Calu3 (cell line): ENCODE results near the gene ARL4A. TPM values are rescaled to one million over a fixed set of nuclear protein-coding genes. Genes with fewer than 3 reads are reported as not detected.
A peak's percentile ranks its signal among the peaks of the same experiment; 100 is the strongest.

Experiments
- BruUV-seq: library from RNA; stranded (reverse); fragments of 400-500 nt; replicated peaks from 2 replicates; lab custom pipeline; 2021; lab: Mats Ljungman, UMichigan
- CTCF ChIA-PET: fragments of 300-600 bp; sonication (Branson Sonifier 250); formaldehyde crosslinking; loops from one replicate; lab custom pipeline; 2022; ENCODE audit warnings: antibody characterized with exemption; lab: Charles Lee
- DNase-seq: peaks from one replicate; pipeline ENCODE4 v3.0.0; 2022
- H3K27ac Mint-ChIP-seq: one replicate; pipeline ENCODE4 v1.8.0; 2022; ENCODE audit warnings: mixed read lengths; ENCODE audit not compliant: unreplicated experiment
- H3K27me3 Mint-ChIP-seq: one replicate; pipeline ENCODE4 v1.8.0; 2022; ENCODE audit warnings: mixed read lengths; ENCODE audit not compliant: unreplicated experiment
- H3K36me3 Mint-ChIP-seq: one replicate; pipeline ENCODE4 v1.8.0; 2022; ENCODE audit warnings: mild to moderate bottlenecking, moderate library complexity, mixed read lengths; ENCODE audit not compliant: insufficient read depth, unreplicated experiment
- H3K4me1 Mint-ChIP-seq: one replicate; pipeline ENCODE4 v1.8.0; 2022; ENCODE audit warnings: mild to moderate bottlenecking, low read depth, mixed read lengths; ENCODE audit not compliant: unreplicated experiment
- H3K4me3 Mint-ChIP-seq: one replicate; pipeline ENCODE4 v1.8.0; 2022; ENCODE audit warnings: mild to moderate bottlenecking, low read depth, moderate library complexity, mixed read lengths; ENCODE audit not compliant: unreplicated experiment
- H3K9me3 Mint-ChIP-seq: one replicate; pipeline ENCODE4 v1.8.0; 2022; ENCODE audit warnings: low read depth, mixed read lengths; ENCODE audit not compliant: unreplicated experiment
- CTCF ChIP-seq: fragments of 200-600 bp; IDR thresholded peaks from one replicate; pipeline ENCODE4 v1.8.0; 2022; ENCODE audit warnings: antibody characterized with exemption; ENCODE audit not compliant: unreplicated experiment
- intact Hi-C: fragments of 100-400 bp; cut with micrococcal nuclease; formaldehyde crosslinking; loops from one replicate; pipeline ENCODE4 v1.10.0; 2022; ENCODE audit not compliant: unreplicated experiment
- total RNA-seq: library from RNA; stranded (reverse); gene quantifications from 2 replicates; pipeline ENCODE4 v1.2.3, GENCODE V29; 2022

The ARL4A gene
- total RNA-seq, 1 experiment from 2014 or later, result 31.9 TPM

DNA sequence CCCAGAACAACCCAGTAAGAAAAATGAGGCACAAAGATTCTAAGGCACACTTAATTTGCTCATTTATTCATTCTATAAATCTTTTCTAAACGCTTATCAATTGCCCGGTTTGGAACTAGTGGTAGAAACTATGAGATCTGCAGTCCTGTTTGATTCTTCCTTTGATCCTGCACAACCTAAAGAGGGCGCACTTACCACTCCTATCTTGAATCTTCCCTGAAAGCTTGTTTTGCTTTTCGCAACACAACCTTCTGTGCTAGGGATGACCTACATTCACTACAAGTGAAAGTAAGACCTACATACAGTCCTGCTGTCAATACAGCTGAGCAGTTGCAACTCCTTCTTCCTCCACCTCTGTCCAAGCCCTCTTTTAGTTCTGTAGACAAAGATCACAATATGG lies 12.6 kb upstream of the ARL4A start:
- H3K4me3 Mint-ChIP-seq, result no peak overlapping the region
- intact Hi-C loops, result no loop called here
- TF ChIP-seq CTCF, result no peak
- H3K9me3 Mint-ChIP-seq, result peaks cover 17% of the 10 kb centered on the region
- CTCF ChIA-PET, result interaction anchor here (0.6 to 1.4 kb wide), 3 partner anchors 13 to 21 kb away, joined by 3 to 4 read pairs (median 3); partner anchors contain the start of gene ARL4A
- DNase-seq, result peak; percentile 29
- H3K27me3 Mint-ChIP-seq, result no peaks in the 10 kb centered on the region
- H3K27ac Mint-ChIP-seq, result no peak overlapping the region
- no peaks in the 10 kb centered on the region for H3K36me3 Mint-ChIP-seq
- H3K4me1 Mint-ChIP-seq, result no peaks in the 10 kb centered on the region
- BruUV-seq, result no TSS peak

- Mint-ChIP-seq H3K27me3 (no peaks in the 10 kb centered on the region), H3K9me3 (no peaks in the 10 kb centered on the region), H3K4me1 (peaks cover 43% of the 10 kb centered on the region), H3K36me3 (peaks cover 36% of the 10 kb centered on the region), H3K27ac (no peak overlapping the region), H3K4me3 (no peak overlapping the region)
- intact Hi-C loops, result loop anchor here (1.0 kb wide), 2 partner anchors 45 to 579 kb away; no protein-coding TSS in a partner anchor
- BruUV-seq, result no TSS peak
- no peak for DNase-seq
- no peak for TF ChIP-seq CTCF
- CTCF ChIA-PET, result interaction anchor here (1.0 kb wide), 1 partner anchor 579 kb away, joined by 4 read pairs; no protein-coding TSS in a partner anchor
These were observed 3.5 kb upstream of the ARL4A start for GRCh38 chr7:12683678-12684585.

DNA sequence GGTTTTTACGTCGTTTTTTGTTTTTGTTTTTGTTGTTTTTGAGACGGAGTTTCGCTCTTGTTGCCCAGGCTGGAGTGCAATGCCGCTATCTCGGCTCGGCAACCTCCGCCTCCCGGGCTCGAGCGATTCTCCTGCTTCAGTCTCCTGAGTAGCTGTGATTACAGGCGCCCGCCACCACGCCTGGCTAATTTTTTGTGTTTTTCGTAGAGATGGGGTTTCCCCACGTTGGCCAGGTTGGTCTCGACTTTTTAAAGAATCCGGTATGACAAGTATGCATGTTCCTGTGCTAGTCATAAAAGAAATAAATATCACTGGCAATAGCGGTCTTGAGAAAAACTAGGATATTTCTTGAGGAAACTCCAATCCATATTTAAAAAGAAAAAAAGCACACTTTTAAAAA lies 2.7 kb upstream of the ARL4A start:
- Mint-ChIP-seq H3K9me3 (no peaks in the 10 kb centered on the region), H3K27ac (no peak overlapping the region), H3K4me1 (peaks cover 51% of the 10 kb centered on the region), H3K36me3 (peaks cover 44% of the 10 kb centered on the region), H3K4me3 (no peak overlapping the region), H3K27me3 (no peaks in the 10 kb centered on the region)
- intact Hi-C loops, result loop anchor here (5.0 kb wide), 3 partner anchors 162 to 358 kb away; no protein-coding TSS in a partner anchor
- CTCF ChIA-PET, result no interaction called here
- DNase-seq, result no peak
- no TSS peak for BruUV-seq
- no peak for TF ChIP-seq CTCF

- peak; percentile 72 for DNase-seq
- peak; percentile 65 for TF ChIP-seq CTCF
- Mint-ChIP-seq H3K27ac (peak overlapping the region; percentile 86), H3K36me3 (peaks cover 48% of the 10 kb centered on the region), H3K9me3 (no peaks in the 10 kb centered on the region), H3K27me3 (no peaks in the 10 kb centered on the region), H3K4me3 (peak overlapping the region; percentile 78), H3K4me1 (peaks cover 50% of the 10 kb centered on the region)
- intact Hi-C loops, result loop anchor here (5.0 kb wide), 3 partner anchors 163 to 357 kb away; no protein-coding TSS in a partner anchor
- CTCF ChIA-PET, result interaction anchor here (0.9 to 2.8 kb wide), 14 partner anchors 11 to 582 kb away, joined by 3 to 54 read pairs (median 11); a partner anchor contains a TSS
- no TSS peak for BruUV-seq
These were observed 1.9 kb upstream of the ARL4A start for GRCh38 chr7:12685550-12685949.
